NCI-H1436 treated with DMSO at 0.1 percent for 48 hours (cell line): ENCODE measurements around the gene KCNH6.
A peak's percentile ranks its signal among the peaks of the same experiment; 100 is the strongest.

ENCODE experiments used
- DNase-seq: peaks from one replicate; lab custom pipeline; 2025; lab: John Stamatoyannopoulos, UW

The KCNH6 gene

GRCh38 chr17:63523253-63523855, at the start of gene KCNH6:
TSS of gene KCNH6 (plus strand) at chr17:63523358. CDS start at chr17:63523414, 56 bp downstream.
- DNase-seq = no peak

GRCh38 chr17:63474174-63474573, 49.0 kb upstream of the KCNH6 start:
- no peak for DNase-seq

GRCh38 chr17:63474586-63475460, 48.3 kb upstream of the KCNH6 start:
- DNase-seq = no peak

- no peak for DNase-seq
These were observed 47.4 kb upstream of the KCNH6 start for GRCh38 chr17:63475491-63476412.

- no peak for DNase-seq
These were observed 46.7 kb upstream of the KCNH6 start for GRCh38 chr17:63476459-63476853.

GRCh38 chr17:63476854-63477479, 46.2 kb upstream of the KCNH6 start, which contains the start of gene ACE:
TSS of gene ACE (plus strand) at chr17:63477061. CDS start at chr17:63477095, 34 bp downstream.
- peak; percentile 22 for DNase-seq

GRCh38 chr17:63477480-63478440, 45.4 kb upstream of the KCNH6 start:
- DNase-seq = no peak

GRCh38 chr17:63478814-63479494, 44.2 kb upstream of the KCNH6 start:
- DNase-seq = peak; percentile 51

GRCh38 chr17:63479495-63480184, 43.5 kb upstream of the KCNH6 start:
- no peak for DNase-seq

- DNase-seq = no peak
These were observed 42.9 kb upstream of the KCNH6 start for GRCh38 chr17:63480192-63480784.

- peak; percentile 16 for DNase-seq
These were observed 42.2 kb upstream of the KCNH6 start for GRCh38 chr17:63480826-63481487.

GRCh38 chr17:63481488-63481870, 41.7 kb upstream of the KCNH6 start:
- no peak for DNase-seq

GRCh38 chr17:63482509-63482908, 40.6 kb upstream of the KCNH6 start:
- DNase-seq = no peak

GRCh38 chr17:63483038-63483437, 40.1 kb upstream of the KCNH6 start:
- no peak for DNase-seq

GRCh38 chr17:63483655-63484575, 39.2 kb upstream of the KCNH6 start:
- DNase-seq = no peak

GRCh38 chr17:63486317-63487013, 36.7 kb upstream of the KCNH6 start:
- DNase-seq = no peak

GRCh38 chr17:63487014-63487339, 36.2 kb upstream of the KCNH6 start:
- no peak for DNase-seq
